ENCODE results near the gene INAFM2. TPM values are rescaled to one million over a fixed set of nuclear protein-coding genes. Genes with fewer than 3 reads are reported as not detected.

Gene INAFM2
- total and polyA plus RNA-seq, 9 donors: 10.7 to 16.7 (median 13.3) TPM

GRCh38 chr15:40303576-40303975, 19.9 kb upstream of the INAFM2 start:
- Histone ChIP-seq H3K27ac (ENCODE audit: low read length) (no peak overlapping the region), H3K4me1 (ENCODE audit: control insufficient read depth, insufficient read depth, low read length) (peaks cover 18% of the 10 kb centered on the region), H3K4me3 (ENCODE audit: low read length) (no peak overlapping the region), H3K27me3 (ENCODE audit: control insufficient read depth, insufficient read depth, low read length) (peaks cover 2% of the 10 kb centered on the region), H3K36me3 (ENCODE audit: control insufficient read depth, insufficient read depth, low read length) (no peaks in the 10 kb centered on the region), H3K9me3 (replicated peaks; ENCODE audit: control insufficient read depth, low read depth, low read length) (peaks cover 6% of the 10 kb centered on the region)
- WGBS (ENCODE audit: insufficient coverage): 80% methylated on average over 2 of the region's 2 CpGs
- no peak for DNase-seq

GRCh38 chr15:40305281-40305680, 18.2 kb upstream of the INAFM2 start:
- 71% methylated on average over 3 of the region's 4 CpGs for WGBS (ENCODE audit: insufficient coverage)
- Histone ChIP-seq H3K4me3 (ENCODE audit: low read length) (no peak overlapping the region), H3K9me3 (replicated peaks; ENCODE audit: control insufficient read depth, low read depth, low read length) (peaks cover 3% of the 10 kb centered on the region), H3K27me3 (ENCODE audit: control insufficient read depth, insufficient read depth, low read length) (peaks cover 2% of the 10 kb centered on the region), H3K36me3 (ENCODE audit: control insufficient read depth, insufficient read depth, low read length) (no peaks in the 10 kb centered on the region), H3K27ac (ENCODE audit: low read length) (no peak overlapping the region), H3K4me1 (ENCODE audit: control insufficient read depth, insufficient read depth, low read length) (peaks cover 28% of the 10 kb centered on the region)
- DNase-seq: no peak

DNA sequence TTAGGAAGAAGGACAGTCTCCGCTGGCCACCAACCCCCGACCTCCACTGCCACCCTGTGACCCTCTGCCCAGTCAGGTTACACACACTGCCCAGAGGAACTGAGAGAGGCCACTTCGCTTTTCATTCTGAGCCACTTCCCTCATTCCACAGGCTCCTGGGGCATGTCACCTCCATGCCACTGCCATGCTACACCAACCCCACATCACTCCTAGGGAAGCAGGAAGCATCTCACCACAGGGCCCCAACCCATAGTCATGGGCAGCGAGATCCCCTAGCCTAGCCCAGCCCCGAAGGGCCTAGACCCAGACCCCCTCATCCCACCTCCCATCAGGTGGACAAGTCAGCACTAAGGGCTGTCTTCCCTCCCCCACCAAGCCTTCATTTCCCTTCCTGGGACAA, 17.1 kb upstream of the INAFM2 start:
- no peak overlapping the region for H3K27ac ChIP-seq (ENCODE audit: low read length)
- peaks cover 7% of the 10 kb centered on the region for H3K27me3 ChIP-seq (ENCODE audit: control insufficient read depth, insufficient read depth, low read length)
- no peaks in the 10 kb centered on the region for H3K36me3 ChIP-seq (ENCODE audit: control insufficient read depth, insufficient read depth, low read length)
- peak overlapping the region; percentile 27 for H3K4me3 ChIP-seq (ENCODE audit: low read length)
- no peaks in the 10 kb centered on the region for H3K9me3 ChIP-seq (replicated peaks; ENCODE audit: control insufficient read depth, low read depth, low read length)
- WGBS (ENCODE audit: insufficient coverage): 78% methylated on average over 5 of the region's 5 CpGs
- H3K4me1 ChIP-seq (ENCODE audit: control insufficient read depth, insufficient read depth, low read length): peaks cover 28% of the 10 kb centered on the region
- no peak for DNase-seq

DNA sequence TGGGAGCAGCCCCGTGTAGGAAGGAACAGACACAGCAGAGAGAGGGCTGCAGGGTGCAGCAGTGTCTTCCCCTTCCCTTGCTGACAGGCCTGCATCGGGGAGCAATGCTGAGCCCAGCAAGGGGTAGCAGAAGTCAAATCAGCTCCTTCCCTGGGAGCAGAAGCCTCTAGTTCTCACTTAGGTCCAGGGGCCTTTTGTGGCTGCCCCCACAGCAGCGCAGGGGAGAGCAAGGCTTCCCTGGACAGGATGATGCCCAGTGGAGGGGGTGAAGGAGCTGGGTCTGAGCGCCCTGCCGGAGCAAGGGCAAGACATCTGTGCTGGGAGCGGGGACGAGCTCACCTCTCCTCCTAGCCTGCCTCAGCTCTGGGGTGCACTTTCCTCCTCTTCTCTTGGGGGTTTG, 16.6 kb upstream of the INAFM2 start:
- WGBS (ENCODE audit: insufficient coverage): 0% methylated on average over 1 of the region's 7 CpGs
- Histone ChIP-seq H3K4me1 (ENCODE audit: control insufficient read depth, insufficient read depth, low read length) (peaks cover 28% of the 10 kb centered on the region), H3K9me3 (replicated peaks; ENCODE audit: control insufficient read depth, low read depth, low read length) (no peaks in the 10 kb centered on the region), H3K27ac (ENCODE audit: low read length) (no peak overlapping the region), H3K27me3 (ENCODE audit: control insufficient read depth, insufficient read depth, low read length) (peaks cover 9% of the 10 kb centered on the region), H3K4me3 (ENCODE audit: low read length) (peak overlapping the region; percentile 27), H3K36me3 (ENCODE audit: control insufficient read depth, insufficient read depth, low read length) (no peaks in the 10 kb centered on the region)
- no peak for DNase-seq

GRCh38 chr15:40307421-40308211, 15.9 kb upstream of the INAFM2 start, which contains the start of gene PLCB2:
Gene PLCB2, minus strand, starts transcription at chr15:40307935. Its CDS starts 263 bp downstream, at chr15:40307672.
- peaks cover 28% of the 10 kb centered on the region for H3K4me1 ChIP-seq (ENCODE audit: control insufficient read depth, insufficient read depth, low read length)
- no peaks in the 10 kb centered on the region for H3K9me3 ChIP-seq (replicated peaks; ENCODE audit: control insufficient read depth, low read depth, low read length)
- WGBS (ENCODE audit: insufficient coverage): 17% methylated on average over 12 of the region's 15 CpGs
- no peak within 1 kb of the TSS for H3K27ac ChIP-seq (ENCODE audit: low read length)
- no peaks in the 10 kb centered on the region for H3K36me3 ChIP-seq (ENCODE audit: control insufficient read depth, insufficient read depth, low read length)
- peaks cover 13% of the 10 kb centered on the region for H3K27me3 ChIP-seq (ENCODE audit: control insufficient read depth, insufficient read depth, low read length)
- H3K4me3 ChIP-seq (ENCODE audit: low read length): peak within 1 kb of the TSS; percentile 27
- peak; percentile 53 for DNase-seq

GRCh38 chr15:40309344-40309862, 14.1 kb upstream of the INAFM2 start:
- H3K27ac ChIP-seq (ENCODE audit: low read length): no peak overlapping the region
- H3K4me1 ChIP-seq (ENCODE audit: control insufficient read depth, insufficient read depth, low read length): peaks cover 32% of the 10 kb centered on the region
- no peaks in the 10 kb centered on the region for H3K9me3 ChIP-seq (replicated peaks; ENCODE audit: control insufficient read depth, low read depth, low read length)
- WGBS (ENCODE audit: insufficient coverage): 27% methylated on average over 8 of the region's 8 CpGs
- no peak overlapping the region for H3K4me3 ChIP-seq (ENCODE audit: low read length)
- H3K27me3 ChIP-seq (ENCODE audit: control insufficient read depth, insufficient read depth, low read length): peaks cover 21% of the 10 kb centered on the region
- DNase-seq: no peak
- no peaks in the 10 kb centered on the region for H3K36me3 ChIP-seq (ENCODE audit: control insufficient read depth, insufficient read depth, low read length)

- no peak for DNase-seq
- Histone ChIP-seq H3K4me3 (ENCODE audit: low read length) (no peak overlapping the region), H3K9me3 (replicated peaks; ENCODE audit: control insufficient read depth, low read depth, low read length) (no peaks in the 10 kb centered on the region), H3K27me3 (ENCODE audit: control insufficient read depth, insufficient read depth, low read length) (peaks cover 27% of the 10 kb centered on the region), H3K27ac (ENCODE audit: low read length) (no peak overlapping the region), H3K4me1 (ENCODE audit: control insufficient read depth, insufficient read depth, low read length) (peaks cover 32% of the 10 kb centered on the region), H3K36me3 (ENCODE audit: control insufficient read depth, insufficient read depth, low read length) (no peaks in the 10 kb centered on the region)
- 14% methylated on average over 2 of the region's 4 CpGs for WGBS (ENCODE audit: insufficient coverage)
These were observed 13.2 kb upstream of the INAFM2 start for GRCh38 chr15:40310001-40310959.

DNA sequence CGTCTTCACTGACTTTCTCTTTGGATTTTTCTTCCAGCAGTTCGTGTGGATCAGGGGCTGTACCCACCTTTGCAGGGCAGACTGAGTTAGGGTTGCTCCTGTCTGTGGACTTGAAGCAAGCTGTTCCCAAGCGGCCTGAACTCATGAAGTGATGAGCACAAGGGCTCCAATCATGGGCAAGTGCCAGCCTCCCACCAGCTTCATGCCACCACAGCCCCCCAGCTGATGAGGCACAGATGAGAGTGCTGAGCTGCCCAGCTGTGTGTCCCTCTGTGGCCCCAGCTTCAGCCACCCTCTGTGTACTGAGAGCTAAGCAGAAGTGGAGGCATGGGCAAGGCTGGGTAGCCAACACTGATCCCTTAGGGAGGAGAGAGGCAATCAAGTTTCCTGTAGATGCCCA, 12.5 kb upstream of the INAFM2 start:
- Histone ChIP-seq H3K4me1 (ENCODE audit: control insufficient read depth, insufficient read depth, low read length) (peaks cover 32% of the 10 kb centered on the region), H3K4me3 (ENCODE audit: low read length) (no peak overlapping the region), H3K36me3 (ENCODE audit: control insufficient read depth, insufficient read depth, low read length) (no peaks in the 10 kb centered on the region), H3K27ac (ENCODE audit: low read length) (no peak overlapping the region), H3K9me3 (replicated peaks; ENCODE audit: control insufficient read depth, low read depth, low read length) (no peaks in the 10 kb centered on the region), H3K27me3 (ENCODE audit: control insufficient read depth, insufficient read depth, low read length) (peaks cover 31% of the 10 kb centered on the region)
- no peak for DNase-seq
- 63% methylated on average over 1 of the region's 3 CpGs for WGBS (ENCODE audit: insufficient coverage)

GRCh38 chr15:40312370-40313158, 10.9 kb upstream of the INAFM2 start:
- 87% methylated on average over 9 of the region's 10 CpGs for WGBS (ENCODE audit: insufficient coverage)
- peaks cover 23% of the 10 kb centered on the region for H3K4me1 ChIP-seq (ENCODE audit: control insufficient read depth, insufficient read depth, low read length)
- no peaks in the 10 kb centered on the region for H3K9me3 ChIP-seq (replicated peaks; ENCODE audit: control insufficient read depth, low read depth, low read length)
- no peak overlapping the region for H3K27ac ChIP-seq (ENCODE audit: low read length)
- DNase-seq: no peak
- H3K27me3 ChIP-seq (ENCODE audit: control insufficient read depth, insufficient read depth, low read length): peaks cover 34% of the 10 kb centered on the region
- no peaks in the 10 kb centered on the region for H3K36me3 ChIP-seq (ENCODE audit: control insufficient read depth, insufficient read depth, low read length)
- H3K4me3 ChIP-seq (ENCODE audit: low read length): no peak overlapping the region
